HG02973 (cell line): ENCODE results near the gene JAK1.
"Not testable (repeated sequence)": the region's sequence is repeated elsewhere in the genome, so short reads cannot be mapped to it uniquely, and the experiment has no call there.

ENCODE experiments used
- ATAC-seq: cut with Tn5 transposase; IDR thresholded peaks from one replicate; pipeline ENCODE4 v1.9.1; 2021; ENCODE audit warnings: moderate library complexity; ENCODE audit not compliant: unreplicated experiment

The JAK1 gene

GRCh38 chr1:64966158-64966971 lies at the start of gene JAK1:
TSS of gene JAK1 (minus strand) at chr1:64966549. CDS start at chr1:64886264, 80,285 bp downstream.
- peak; percentile 73 for ATAC-seq

GRCh38 chr1:65014321-65014720 lies 48.0 kb upstream of the JAK1 start:
- no peak for ATAC-seq

- ATAC-seq: no peak
Measured at GRCh38 chr1:65011983-65012382, 45.6 kb upstream of the JAK1 start.

GRCh38 chr1:65009724-65010420 lies 43.5 kb upstream of the JAK1 start:
- no peak for ATAC-seq

- no peak for ATAC-seq
Measured at GRCh38 chr1:65009176-65009575, 42.8 kb upstream of the JAK1 start.

- ATAC-seq: no peak
Measured at GRCh38 chr1:65006806-65007205, 40.5 kb upstream of the JAK1 start.

- no peak for ATAC-seq
Measured at GRCh38 chr1:65003316-65003664, 36.9 kb upstream of the JAK1 start.

GRCh38 chr1:65002508-65003315 lies 36.4 kb upstream of the JAK1 start:
- peak; percentile 72 for ATAC-seq

- no peak for ATAC-seq
Measured at GRCh38 chr1:65002156-65002507, 35.8 kb upstream of the JAK1 start.

- ATAC-seq: no peak
Measured at GRCh38 chr1:65001231-65001792, 35.0 kb upstream of the JAK1 start.

- not testable (repeated sequence) for ATAC-seq
Measured at GRCh38 chr1:64998425-64998948, 32.1 kb upstream of the JAK1 start.

GRCh38 chr1:64996541-64997257 lies 30.4 kb upstream of the JAK1 start:
- ATAC-seq: no peak

GRCh38 chr1:64995316-64995715 lies 29.0 kb upstream of the JAK1 start:
- ATAC-seq: no peak

- peak; percentile 97 for ATAC-seq
Measured at GRCh38 chr1:64986903-64987871, 20.8 kb upstream of the JAK1 start.

GRCh38 chr1:64984737-64985136 lies 18.4 kb upstream of the JAK1 start:
- ATAC-seq: no peak

GRCh38 chr1:64984106-64984505 lies 17.8 kb upstream of the JAK1 start:
- no peak for ATAC-seq

- no peak for ATAC-seq
Measured at GRCh38 chr1:64983110-64983509, 16.8 kb upstream of the JAK1 start.

GRCh38 chr1:64981601-64982533 lies 15.5 kb upstream of the JAK1 start:
- ATAC-seq: no peak
